NB4 (cell line): Measurements from ENCODE around the gene NNMT.

Experiments
- CTCF ChIP-seq: IDR thresholded peaks from one replicate; pipeline ENCODE4 v1.5.1; 2012; ENCODE audit warnings: low read depth, low read length
- MAX ChIP-seq: IDR thresholded peaks from 2 replicates; pipeline ENCODE4 v1.6.1; 2011; ENCODE audit warnings: low read depth, low read length
- MYC ChIP-seq: IDR thresholded peaks from 2 replicates; pipeline ENCODE4 v1.6.1; 2011; ENCODE audit warnings: low read depth, low read length
- POLR2A ChIP-seq: IDR thresholded peaks from 2 replicates; pipeline ENCODE4 v1.6.1; 2011; ENCODE audit warnings: mild to moderate bottlenecking; ENCODE audit not compliant: insufficient read length; ENCODE audit errors: extremely low read depth

GRCh38 chr11:114254571-114255146, 41.5 kb upstream of the NNMT start:
- TF ChIP-seq CTCF (no peak), POLR2A (no peak), MYC (no peak), MAX (no peak)
